Measurements from ENCODE around the gene SUN3. TPM values are rescaled to one million over a fixed set of nuclear protein-coding genes. Genes with fewer than 3 reads are reported as not detected.
A peak's percentile ranks its signal among the peaks of the same experiment; 100 is the strongest.

The SUN3 gene
- total and polyA plus RNA-seq, 10 of the 15 experiments (the other 5 are each of a cell fraction or from before 2014, with no cell fraction given), result 0.29 to 0.48 TPM; not detected in 8

DNA sequence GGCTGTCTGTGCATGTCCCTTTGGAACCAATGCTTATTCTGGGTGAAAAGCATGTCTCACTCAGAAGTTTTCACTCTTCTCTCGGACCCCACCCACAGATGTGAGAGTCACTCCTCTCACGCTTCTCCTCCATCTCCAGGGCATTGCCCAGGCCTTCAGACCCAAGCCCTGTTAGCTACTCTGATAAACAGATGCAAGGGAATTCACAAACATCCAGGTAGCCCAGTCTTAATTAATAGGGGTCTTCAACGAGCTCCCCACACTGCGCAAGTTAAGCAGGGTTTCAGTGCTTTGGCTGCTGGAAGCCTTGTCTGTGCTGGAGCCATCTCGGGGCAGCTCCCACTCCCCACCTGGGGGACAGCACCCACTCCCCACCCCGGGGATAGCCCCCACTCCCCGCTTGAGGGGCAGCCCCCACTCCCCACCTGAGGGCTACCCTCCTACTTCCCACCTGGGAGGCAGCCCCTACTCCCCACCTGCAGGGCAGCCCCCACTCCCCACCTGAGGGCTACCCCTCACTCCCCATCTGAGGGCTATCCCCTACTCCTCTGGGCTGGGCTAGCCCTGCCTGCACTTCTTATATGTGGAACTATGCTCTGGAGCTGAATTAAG is 89.4 kb downstream of the SUN3 start (continued):
- TF ChIP-seq, protein P1, sequence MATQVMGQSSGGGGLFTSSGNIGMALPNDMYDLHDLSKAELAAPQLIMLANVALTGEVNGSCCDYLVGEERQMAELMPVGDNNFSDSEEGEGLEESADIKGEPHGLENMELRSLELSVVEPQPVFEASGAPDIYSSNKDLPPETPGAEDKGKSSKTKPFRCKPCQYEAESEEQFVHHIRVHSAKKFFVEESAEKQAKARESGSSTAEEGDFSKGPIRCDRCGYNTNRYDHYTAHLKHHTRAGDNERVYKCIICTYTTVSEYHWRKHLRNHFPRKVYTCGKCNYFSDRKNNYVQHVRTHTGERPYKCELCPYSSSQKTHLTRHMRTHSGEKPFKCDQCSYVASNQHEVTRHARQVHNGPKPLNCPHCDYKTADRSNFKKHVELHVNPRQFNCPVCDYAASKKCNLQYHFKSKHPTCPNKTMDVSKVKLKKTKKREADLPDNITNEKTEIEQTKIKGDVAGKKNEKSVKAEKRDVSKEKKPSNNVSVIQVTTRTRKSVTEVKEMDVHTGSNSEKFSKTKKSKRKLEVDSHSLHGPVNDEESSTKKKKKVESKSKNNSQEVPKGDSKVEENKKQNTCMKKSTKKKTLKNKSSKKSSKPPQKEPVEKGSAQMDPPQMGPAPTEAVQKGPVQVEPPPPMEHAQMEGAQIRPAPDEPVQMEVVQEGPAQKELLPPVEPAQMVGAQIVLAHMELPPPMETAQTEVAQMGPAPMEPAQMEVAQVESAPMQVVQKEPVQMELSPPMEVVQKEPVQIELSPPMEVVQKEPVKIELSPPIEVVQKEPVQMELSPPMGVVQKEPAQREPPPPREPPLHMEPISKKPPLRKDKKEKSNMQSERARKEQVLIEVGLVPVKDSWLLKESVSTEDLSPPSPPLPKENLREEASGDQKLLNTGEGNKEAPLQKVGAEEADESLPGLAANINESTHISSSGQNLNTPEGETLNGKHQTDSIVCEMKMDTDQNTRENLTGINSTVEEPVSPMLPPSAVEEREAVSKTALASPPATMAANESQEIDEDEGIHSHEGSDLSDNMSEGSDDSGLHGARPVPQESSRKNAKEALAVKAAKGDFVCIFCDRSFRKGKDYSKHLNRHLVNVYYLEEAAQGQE (IDR thresholded peaks at IDR 0.05; ENCODE audit: low read depth, low read length), result no peak

DNA sequence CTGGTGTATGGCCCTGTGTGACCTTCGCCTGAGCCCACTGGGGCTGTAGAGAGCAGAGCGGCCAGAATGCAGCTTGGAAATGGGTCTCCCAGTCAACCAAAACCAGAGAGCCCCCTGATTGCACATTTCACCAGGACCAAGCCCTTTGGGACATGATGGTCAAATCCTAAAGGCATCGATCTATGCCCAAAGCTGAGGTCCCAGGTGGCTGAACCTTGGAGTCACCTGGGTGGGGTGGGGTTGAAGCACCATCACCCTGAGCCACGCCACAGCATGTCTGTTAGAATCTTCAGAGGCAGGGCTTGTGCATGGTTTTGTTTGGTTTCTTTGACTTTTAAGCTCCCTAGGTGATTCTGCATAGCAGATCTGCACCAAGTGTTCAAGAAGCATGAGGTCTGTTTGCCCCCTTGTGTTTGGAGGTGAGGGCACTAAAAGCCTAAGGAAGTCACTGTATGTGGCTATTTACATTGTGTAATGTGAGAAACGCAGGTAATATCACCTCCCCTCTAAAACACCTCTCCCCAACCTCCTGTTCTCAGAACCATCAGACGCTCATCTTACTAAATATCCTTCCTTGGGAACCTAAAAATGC is 90.2 kb downstream of the SUN3 start:
- Histone ChIP-seq H3K36me3 (ENCODE audit: control insufficient read depth in 2 of 2, insufficient read depth in 2 of 2, low read length in 1 of 2) (no peaks in the 10 kb centered on the region), H3K4me3 (no peak overlapping the region; the same call in 1 of the 2 replicates), H3K4me1 (ENCODE audit: control insufficient read depth, insufficient read depth, low read length) (peaks cover 28% of the 10 kb centered on the region), H3K27ac (ENCODE audit: control insufficient read depth, insufficient read depth) (peak overlapping the region; percentile 68; the same call in 1 of the 2 replicates), H4K20me1 (ENCODE audit: control insufficient read depth, insufficient read depth) (no peaks in the 10 kb centered on the region), H3K4me2 (ENCODE audit: control insufficient read depth, insufficient read depth) (peak overlapping the region; percentile 92), H3K9ac (ENCODE audit: control insufficient read depth, insufficient read depth, low read length) (no peak overlapping the region), H3K79me2 (ENCODE audit: control insufficient read depth, insufficient read depth, low read length) (no peaks in the 10 kb centered on the region), H2AFZ (ENCODE audit: control insufficient read depth, low read depth, low read length) (no peak overlapping the region), H3K27me3 (replicated peaks in 1 of 2; ENCODE audit: control insufficient read depth in 2 of 2, insufficient read depth in 2 of 2, low read length in 1 of 2) (peaks cover 0 to 1% of the 10 kb centered on the region in 2 experiments; a peak in 2 of 4 replicates), H3K9me3 (replicated peaks; ENCODE audit: control insufficient read depth, insufficient read depth, low read length) (no peaks in the 10 kb centered on the region)
- CTCF ChIA-PET, result interaction anchor here (0.7 to 2.3 kb wide), 14 partner anchors 10 to 672 kb away, joined by 3 to 11 read pairs (median 4); partner anchors contain the start of gene PKD1L1
- POLR2A ChIA-PET, result no interaction called here
- intact Hi-C loops (cut with micrococcal nuclease; ENCODE audit: unreplicated experiment), result loop anchor here (1.0 to 5.0 kb wide), 3 partner anchors 147 to 672 kb away; no protein-coding TSS in a partner anchor
- SMC1A ChIA-PET (ENCODE audit: uncharacterized antibody, unreplicated experiment), result interaction anchor here (0.9 to 2.4 kb wide), 5 partner anchors 10 to 171 kb away, joined by 3 to 13 read pairs (median 3); partner anchors contain the start of gene PKD1L1
- no TSS peak for BruUV-seq (replicated peaks)
- 48% methylated on average over 6 of the region's 6 CpGs for WGBS (ENCODE audit: insufficient coverage, insufficient replicate concordance, low lambda C conversion rate, missing lambda C conversion rate)
- FAIRE-seq, result no peak
- RAD21 ChIA-PET (ENCODE audit: unreplicated experiment), result interaction anchor here (0.9 to 3.0 kb wide), 4 partner anchors 9 to 672 kb away, joined by 3 to 17 read pairs (median 7); no protein-coding TSS in a partner anchor
- in situ Hi-C loops (cut with MboI), result loop anchor here (25.0 kb wide), 1 partner anchor 1824 kb away; the partner anchor contains the start of gene VWC2
- 0 out of 3 replicates have a peak, but pooled peaks have one; percentile 3 for ATAC-seq
- DNase-seq (ENCODE audit: low read depth, low spot score), result no peak
- TF ChIP-seq IRF4 (IDR thresholded peaks at IDR 0.05; ENCODE audit: low read depth, low read length) (no peak), GATAD2B (conservative IDR thresholded peaks at IDR 0.05; ENCODE audit: low read depth) (no peak), BRCA1 (IDR thresholded peaks at IDR 0.05; ENCODE audit: low read depth, low read length) (no peak), SMARCA5 (IDR thresholded peaks at IDR 0.05) (no peak), SMAD1 (IDR thresholded peaks at IDR 0.05; ENCODE audit: low read depth, partially characterized antibody) (no peak), RAD21 (IDR thresholded peaks at IDR 0.05; ENCODE audit: insufficient read depth, low read depth, low read length) (peak; percentile 64), EZH2 (IDR thresholded peaks at IDR 0.05; ENCODE audit: borderline replicate concordance, control insufficient read depth, low read depth, low read length) (no peak), CREB1 (IDR thresholded peaks at IDR 0.05; ENCODE audit: low read depth) (peak; percentile 0; the same call in 1 of the 2 replicates), ZNF622 (IDR thresholded peaks at IDR 0.05) (no peak), ZNF384 (IDR thresholded peaks at IDR 0.05; ENCODE audit: borderline replicate concordance, low read depth, low read length) (no peak), FOS (IDR thresholded peaks at IDR 0.05; ENCODE audit: borderline replicate concordance, extremely low read depth, insufficient read length) (no peak), CBFB (IDR thresholded peaks at IDR 0.05; ENCODE audit: low read depth) (no peak)
- TF ChIP-seq, protein P2, sequence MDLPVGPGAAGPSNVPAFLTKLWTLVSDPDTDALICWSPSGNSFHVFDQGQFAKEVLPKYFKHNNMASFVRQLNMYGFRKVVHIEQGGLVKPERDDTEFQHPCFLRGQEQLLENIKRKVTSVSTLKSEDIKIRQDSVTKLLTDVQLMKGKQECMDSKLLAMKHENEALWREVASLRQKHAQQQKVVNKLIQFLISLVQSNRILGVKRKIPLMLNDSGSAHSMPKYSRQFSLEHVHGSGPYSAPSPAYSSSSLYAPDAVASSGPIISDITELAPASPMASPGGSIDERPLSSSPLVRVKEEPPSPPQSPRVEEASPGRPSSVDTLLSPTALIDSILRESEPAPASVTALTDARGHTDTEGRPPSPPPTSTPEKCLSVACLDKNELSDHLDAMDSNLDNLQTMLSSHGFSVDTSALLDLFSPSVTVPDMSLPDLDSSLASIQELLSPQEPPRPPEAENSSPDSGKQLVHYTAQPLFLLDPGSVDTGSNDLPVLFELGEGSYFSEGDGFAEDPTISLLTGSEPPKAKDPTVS (IDR thresholded peaks at IDR 0.05; ENCODE audit: low read depth, low read length), result no peak
- TF ChIP-seq, protein P3, sequence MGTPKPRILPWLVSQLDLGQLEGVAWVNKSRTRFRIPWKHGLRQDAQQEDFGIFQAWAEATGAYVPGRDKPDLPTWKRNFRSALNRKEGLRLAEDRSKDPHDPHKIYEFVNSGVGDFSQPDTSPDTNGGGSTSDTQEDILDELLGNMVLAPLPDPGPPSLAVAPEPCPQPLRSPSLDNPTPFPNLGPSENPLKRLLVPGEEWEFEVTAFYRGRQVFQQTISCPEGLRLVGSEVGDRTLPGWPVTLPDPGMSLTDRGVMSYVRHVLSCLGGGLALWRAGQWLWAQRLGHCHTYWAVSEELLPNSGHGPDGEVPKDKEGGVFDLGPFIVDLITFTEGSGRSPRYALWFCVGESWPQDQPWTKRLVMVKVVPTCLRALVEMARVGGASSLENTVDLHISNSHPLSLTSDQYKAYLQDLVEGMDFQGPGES (IDR thresholded peaks at IDR 0.05), result no peak

Measured in GM12878 (cell line).